T-helper 17 cell (primary cell): ENCODE measurements around the gene KLHL22. TPM values are rescaled to one million over a fixed set of nuclear protein-coding genes. Genes with fewer than 3 reads are reported as not detected.
A peak's percentile ranks its signal among the peaks of the same experiment; 100 is the strongest.

Experiments used
- ATAC-seq: fragments of 150-1000 bp; cut with Tn5 transposase; 2 replicates; pipeline ENCODE4 v1.10.0; 2021; ENCODE audit warnings: mild to moderate bottlenecking, moderate library complexity
- DNase-seq, 3 donors: peaks; one replicate each; pipeline versions ENCODE4 v3.0.0 to v3.0.0-alpha.2; 2020 to 2021
- H3K9me3 ChIP-seq: one replicate; pipeline ENCODE4 v1.7.0; 2013; ENCODE audit warnings: low read length, mild to moderate bottlenecking; ENCODE audit not compliant: control insufficient read depth, poor library complexity, severe bottlenecking
- H3K27ac Mint-ChIP-seq: one replicate; pipeline ENCODE4 v1.8.0; 2022; ENCODE audit warnings: mild to moderate bottlenecking, moderate library complexity, mixed read lengths
- H3K27me3 Mint-ChIP-seq: one replicate; pipeline ENCODE4 v1.8.0; 2022; ENCODE audit warnings: mixed read lengths
- H3K36me3 Mint-ChIP-seq: one replicate; pipeline ENCODE4 v1.8.0; 2022; ENCODE audit warnings: low read depth, mixed read lengths
- H3K4me1 Mint-ChIP-seq: one replicate; pipeline ENCODE4 v1.8.0; 2022; ENCODE audit warnings: mild to moderate bottlenecking, mixed read lengths
- H3K4me3 Mint-ChIP-seq: one replicate; pipeline ENCODE4 v1.8.0; 2022; ENCODE audit warnings: mild to moderate bottlenecking, moderate library complexity, mixed read lengths
- total RNA-seq, 4 donors: library from RNA in 2 of 4; stranded (reverse) in 2 of 4; gene quantifications; one replicate each; pipeline ENCODE4 v1.2.3 and lab custom pipeline; 2022 to 2026

The KLHL22 gene
- total RNA-seq, 2 donors from 2014 or later, result 28.1 to 33.1 TPM

DNA sequence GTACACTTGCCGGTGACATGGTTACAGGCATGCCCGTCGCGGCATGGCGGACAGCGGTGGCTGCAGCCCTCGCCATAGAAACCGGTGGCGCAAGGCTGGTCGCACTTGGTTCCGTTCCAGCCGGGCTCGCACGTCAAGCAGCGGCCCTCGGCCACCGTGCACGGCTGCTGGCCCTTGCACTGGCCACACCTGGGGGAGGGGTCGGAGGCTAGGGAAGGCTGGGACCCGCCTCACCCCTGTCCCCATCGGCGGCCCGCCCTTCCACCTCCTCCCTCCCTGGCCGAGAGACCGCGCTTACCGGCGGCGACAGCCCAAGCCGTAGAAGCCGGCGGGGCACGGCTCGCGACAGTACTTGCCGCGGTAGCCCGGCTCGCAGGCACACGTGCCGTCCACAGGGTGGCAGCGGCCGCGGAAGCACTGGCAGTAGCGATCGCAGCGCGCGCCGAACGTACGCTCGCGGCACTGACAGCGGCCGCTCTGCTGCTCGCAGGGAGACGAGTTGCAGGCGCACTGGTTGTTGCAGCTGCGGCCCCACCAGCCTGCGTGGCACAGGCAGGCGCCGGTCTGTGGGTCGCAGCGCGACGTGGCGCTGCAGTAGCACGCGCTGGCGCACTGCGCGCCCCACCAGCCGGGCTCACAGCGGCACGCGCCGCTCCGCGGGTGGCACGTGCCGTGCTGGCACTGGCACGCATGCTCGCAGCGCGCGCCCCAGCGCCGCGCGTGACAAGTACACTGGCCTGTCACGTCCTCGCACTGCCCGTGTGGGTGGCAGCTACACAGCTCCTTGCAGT, 64.7 kb downstream of the KLHL22 start:
- Mint-ChIP-seq H3K4me1 (peaks cover 22% of the 10 kb centered on the region), H3K36me3 (peaks cover 3% of the 10 kb centered on the region), H3K27ac (no peak overlapping the region), H3K27me3 (peaks cover 31% of the 10 kb centered on the region), H3K4me3 (peak overlapping the region; percentile 93)
- H3K9me3 ChIP-seq, result no peaks in the 10 kb centered on the region
- peak; percentile 70 for ATAC-seq
- peak; percentile 45 to 54 (median 53) for DNase-seq

DNA sequence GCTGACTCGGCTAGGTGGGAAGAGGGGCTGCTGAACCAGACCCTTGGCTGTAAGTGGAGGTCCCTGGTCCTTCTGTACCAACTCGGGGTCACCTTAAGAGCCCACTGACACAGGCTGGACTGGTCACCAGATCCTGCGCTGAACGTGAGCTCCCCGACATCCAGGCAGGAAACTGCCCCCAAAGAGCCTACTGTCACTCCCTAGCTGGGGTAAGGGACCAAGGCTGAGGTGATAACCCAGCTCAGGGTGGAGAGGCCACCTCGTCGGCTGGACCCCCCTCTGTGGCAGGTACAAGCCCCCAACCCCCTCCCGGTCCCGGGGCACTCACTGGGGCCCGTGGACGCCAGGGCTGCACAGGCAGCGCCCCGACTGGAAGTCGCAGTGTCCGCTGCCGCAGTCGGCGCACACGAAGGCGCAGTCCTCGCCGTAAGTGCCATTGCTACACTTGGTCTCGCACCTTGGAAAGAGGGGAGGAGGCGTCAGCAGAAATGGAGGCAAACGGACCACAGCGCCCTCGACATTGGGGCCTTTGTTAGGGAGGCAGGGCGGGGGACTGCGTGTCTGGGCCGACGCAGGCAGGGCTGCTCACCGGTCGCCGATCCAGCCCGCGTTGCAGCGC, 65.4 kb downstream of the KLHL22 start:
- DNase-seq, result no peak
- H3K4me3 Mint-ChIP-seq, result peak overlapping the region; percentile 93
- H3K27ac Mint-ChIP-seq, result no peak overlapping the region
- no peaks in the 10 kb centered on the region for H3K9me3 ChIP-seq
- peaks cover 15% of the 10 kb centered on the region for H3K4me1 Mint-ChIP-seq
- H3K36me3 Mint-ChIP-seq, result peaks cover 3% of the 10 kb centered on the region
- peak; percentile 18 for ATAC-seq
- H3K27me3 Mint-ChIP-seq, result peaks cover 24% of the 10 kb centered on the region

- ATAC-seq, result peak; percentile 79
- Mint-ChIP-seq H3K27ac (no peak overlapping the region), H3K27me3 (peaks cover 17% of the 10 kb centered on the region), H3K4me3 (peak overlapping the region; percentile 93), H3K36me3 (no peaks in the 10 kb centered on the region), H3K4me1 (peaks cover 10% of the 10 kb centered on the region)
- H3K9me3 ChIP-seq, result no peaks in the 10 kb centered on the region
- peak; percentile 72 to 84 (median 82) for DNase-seq
These were observed 66.1 kb downstream of the KLHL22 start for GRCh38 chr22:20429254-20430100.

GRCh38 chr22:20428496-20429253, 66.9 kb downstream of the KLHL22 start:
- Mint-ChIP-seq H3K27me3 (peaks cover 17% of the 10 kb centered on the region), H3K27ac (no peak overlapping the region), H3K4me1 (peaks cover 10% of the 10 kb centered on the region)

DNA sequence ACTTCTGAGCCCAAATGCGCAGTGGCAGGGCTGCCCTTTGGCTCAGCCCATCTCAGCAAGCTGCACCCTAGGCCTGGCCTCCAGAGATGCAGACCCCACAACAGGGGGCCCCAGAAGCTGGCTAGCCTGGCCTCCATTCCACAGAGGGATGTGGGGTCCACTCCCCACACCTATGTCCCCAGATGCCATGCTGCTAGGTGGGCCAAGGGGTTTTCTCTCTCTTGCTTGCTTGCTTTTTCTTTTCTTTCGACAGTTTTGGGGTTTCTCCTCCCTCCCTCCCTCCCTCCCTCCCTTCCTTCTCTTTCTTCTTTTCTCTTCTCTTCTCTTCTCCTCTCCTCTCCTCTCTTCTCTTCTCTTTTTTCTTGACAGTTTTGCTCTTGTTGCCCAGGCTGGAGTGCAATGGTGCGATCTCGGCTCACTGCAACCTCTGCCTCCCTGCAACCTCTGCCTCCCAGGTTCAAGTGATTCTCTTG, 67.6 kb downstream of the KLHL22 start:
- DNase-seq (no peak), ATAC-seq (no peak)
- Mint-ChIP-seq H3K4me3 (peak overlapping the region; percentile 93), H3K27me3 (peaks cover 15% of the 10 kb centered on the region), H3K4me1 (peaks cover 9% of the 10 kb centered on the region), H3K36me3 (no peaks in the 10 kb centered on the region), H3K27ac (no peak overlapping the region)
- H3K9me3 ChIP-seq, result no peaks in the 10 kb centered on the region

More at GRCh38 chr22:20428496-20429253, 66.9 kb downstream of the KLHL22 start:
- peak overlapping the region; percentile 93 for H3K4me3 Mint-ChIP-seq
- DNase-seq (no peak), ATAC-seq (no peak)
- no peaks in the 10 kb centered on the region for H3K36me3 Mint-ChIP-seq
- H3K9me3 ChIP-seq, result no peaks in the 10 kb centered on the region

DNA sequence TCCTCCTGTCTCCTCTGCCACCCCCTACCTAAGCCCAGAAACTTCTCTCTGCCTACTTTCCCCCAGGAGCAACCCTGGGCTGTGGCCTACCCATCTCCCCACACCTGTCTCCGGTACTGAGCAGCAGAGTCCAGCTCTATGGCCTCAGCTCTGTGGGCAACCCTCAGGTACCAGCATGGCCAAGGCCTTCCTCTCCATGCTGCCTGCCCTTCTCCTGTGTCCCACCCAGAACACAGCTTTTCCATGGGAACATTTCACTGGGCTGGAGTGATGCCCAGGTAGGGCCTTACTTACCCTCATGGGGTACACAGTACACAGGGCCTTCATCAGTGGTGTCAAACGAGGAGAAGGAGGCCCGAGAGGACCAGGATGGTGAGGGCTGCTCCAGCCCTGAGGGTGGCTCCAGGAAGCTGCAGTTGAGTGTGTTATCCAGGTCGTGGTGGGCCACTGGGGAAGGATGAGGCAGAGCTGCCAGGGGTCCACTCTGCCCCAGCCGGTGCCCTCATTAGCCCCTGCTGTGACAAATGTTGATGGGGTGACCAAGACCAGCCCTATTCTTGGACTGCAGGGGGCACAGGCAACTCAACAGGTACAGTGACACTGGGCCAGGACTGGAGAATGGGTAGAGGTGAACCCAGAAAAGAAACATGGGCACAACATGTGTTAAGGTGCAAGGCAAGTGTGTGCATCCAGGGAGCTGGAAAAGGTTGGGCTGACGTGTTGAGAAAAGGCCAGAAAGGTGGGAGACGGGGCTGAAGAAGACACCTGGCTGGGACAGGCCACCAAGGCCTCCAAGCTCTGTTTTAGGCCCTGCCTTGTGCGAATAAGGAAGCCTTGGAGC, 68.3 kb downstream of the KLHL22 start:
- Mint-ChIP-seq H3K27me3 (peaks cover 11% of the 10 kb centered on the region), H3K4me3 (peak overlapping the region; percentile 50), H3K4me1 (peaks cover 10% of the 10 kb centered on the region), H3K27ac (peak overlapping the region; percentile 54), H3K36me3 (no peaks in the 10 kb centered on the region)
- H3K9me3 ChIP-seq, result no peaks in the 10 kb centered on the region
- ATAC-seq (no peak), DNase-seq (no peak)

DNA sequence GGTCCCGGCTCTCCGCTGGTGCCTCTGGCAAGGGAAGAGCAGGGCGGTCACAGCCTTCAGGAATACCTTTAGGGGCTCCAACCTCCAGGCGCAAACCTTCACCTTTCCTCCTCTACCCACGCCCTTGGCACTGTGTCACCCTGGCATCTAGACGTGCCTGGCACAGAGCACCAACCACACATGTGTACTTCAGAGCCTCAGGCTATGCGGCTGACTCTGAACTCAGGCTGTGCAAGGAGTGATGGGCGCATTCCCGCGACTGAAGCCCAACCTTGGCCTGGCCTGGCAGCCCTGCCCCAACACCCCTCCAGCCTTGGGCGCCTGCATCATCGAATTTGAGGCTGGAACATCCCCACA, 69.4 kb downstream of the KLHL22 start:
- peaks cover 10% of the 10 kb centered on the region for H3K4me1 Mint-ChIP-seq
- H3K4me3 Mint-ChIP-seq, result peak overlapping the region; percentile 58
- H3K27me3 Mint-ChIP-seq, result peaks cover 11% of the 10 kb centered on the region
- H3K36me3 Mint-ChIP-seq, result no peaks in the 10 kb centered on the region
- DNase-seq (no peak), ATAC-seq (no peak)
- no peak overlapping the region for H3K27ac Mint-ChIP-seq
- H3K9me3 ChIP-seq, result no peaks in the 10 kb centered on the region

DNA sequence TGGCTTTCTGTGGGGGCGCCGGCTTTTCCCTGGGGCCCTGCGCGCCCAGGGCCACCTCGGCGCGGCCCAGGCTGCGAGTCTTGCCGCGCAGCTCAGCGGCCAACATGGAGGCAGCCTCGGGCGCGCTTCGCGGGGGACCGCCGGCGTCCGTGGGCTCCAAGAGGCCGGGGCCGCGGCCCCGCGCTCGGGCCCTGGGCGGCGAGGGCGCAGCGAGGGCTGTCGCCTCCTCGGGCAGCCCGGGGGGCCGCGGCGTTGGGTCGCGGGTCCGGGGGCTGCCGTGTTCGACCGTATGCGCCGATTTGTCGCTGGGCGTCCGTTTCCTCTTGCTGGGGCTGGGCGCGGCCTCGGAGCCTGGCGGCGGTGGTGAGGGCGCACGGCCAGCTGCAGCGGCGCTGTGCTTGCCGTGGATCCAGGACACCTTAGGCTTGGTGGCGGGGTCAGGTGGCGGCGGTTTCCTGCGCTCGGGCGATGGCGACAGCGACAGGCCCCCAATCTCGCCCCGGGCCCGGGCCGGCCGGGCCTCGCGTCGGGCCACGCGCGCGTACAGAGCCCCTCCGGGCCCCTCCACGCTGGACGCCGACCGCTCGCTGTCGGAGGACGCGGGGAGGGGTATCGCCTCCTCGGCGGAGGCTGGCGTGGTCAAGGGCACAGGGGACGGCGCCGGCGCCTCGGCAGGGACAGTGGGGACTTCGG, 69.9 kb downstream of the KLHL22 start:
- Mint-ChIP-seq H3K4me3 (peak overlapping the region; percentile 58), H3K27me3 (peaks cover 11% of the 10 kb centered on the region), H3K4me1 (peaks cover 10% of the 10 kb centered on the region), H3K36me3 (no peaks in the 10 kb centered on the region), H3K27ac (no peak overlapping the region)
- no peak for ATAC-seq
- no peak for DNase-seq
- H3K9me3 ChIP-seq, result no peaks in the 10 kb centered on the region

DNA sequence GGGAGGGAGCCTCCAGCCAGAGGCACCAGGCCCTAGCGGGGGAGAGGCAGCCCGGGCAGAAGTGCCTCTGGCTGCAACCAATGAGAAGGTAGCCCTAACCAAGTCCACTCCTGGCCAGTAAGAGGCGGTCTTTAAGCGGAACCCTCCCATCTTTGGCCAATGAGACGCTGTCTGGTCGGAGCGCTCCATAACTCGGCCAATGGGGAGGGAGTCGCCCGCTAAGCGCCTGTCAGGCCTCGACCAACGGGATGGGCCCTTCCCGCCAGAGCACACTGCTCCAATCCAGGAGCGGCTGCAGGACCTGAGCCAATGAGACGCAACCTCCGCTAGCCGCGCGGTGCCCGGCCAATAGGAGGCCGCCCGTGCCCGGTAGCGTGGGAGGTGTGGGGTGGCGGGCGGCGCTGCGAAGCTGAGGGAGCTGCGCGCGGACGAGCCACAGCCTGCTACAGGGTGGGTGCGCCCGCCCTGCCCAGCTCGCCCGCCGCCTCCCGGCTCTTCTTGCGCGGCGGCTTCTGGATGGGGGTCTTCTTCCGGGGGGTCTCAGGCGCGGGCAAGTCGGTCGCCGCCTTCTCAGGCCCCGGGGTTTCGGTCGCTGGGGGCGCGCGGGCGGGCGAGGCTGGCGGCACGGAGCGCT, 70.5 kb downstream of the KLHL22 start:
- H3K36me3 Mint-ChIP-seq, result no peaks in the 10 kb centered on the region
- no peak for DNase-seq

GRCh38 chr22:20424568-20424931, 71.0 kb downstream of the KLHL22 start:
- H3K4me3 Mint-ChIP-seq, result no peak overlapping the region
- H3K4me1 Mint-ChIP-seq, result peaks cover 10% of the 10 kb centered on the region
- no peaks in the 10 kb centered on the region for H3K36me3 Mint-ChIP-seq
- no peaks in the 10 kb centered on the region for H3K9me3 ChIP-seq
- DNase-seq (no peak), ATAC-seq (no peak)
- H3K27me3 Mint-ChIP-seq, result peaks cover 11% of the 10 kb centered on the region
- no peak overlapping the region for H3K27ac Mint-ChIP-seq

More for the DNA sequence above, 70.5 kb downstream of the KLHL22 start:
- no peaks in the 10 kb centered on the region for H3K9me3 ChIP-seq
- Mint-ChIP-seq H3K27me3 (peaks cover 11% of the 10 kb centered on the region), H3K27ac (no peak overlapping the region), H3K4me1 (peaks cover 10% of the 10 kb centered on the region), H3K4me3 (peak overlapping the region; percentile 72)
- peak; percentile 19 for ATAC-seq

DNA sequence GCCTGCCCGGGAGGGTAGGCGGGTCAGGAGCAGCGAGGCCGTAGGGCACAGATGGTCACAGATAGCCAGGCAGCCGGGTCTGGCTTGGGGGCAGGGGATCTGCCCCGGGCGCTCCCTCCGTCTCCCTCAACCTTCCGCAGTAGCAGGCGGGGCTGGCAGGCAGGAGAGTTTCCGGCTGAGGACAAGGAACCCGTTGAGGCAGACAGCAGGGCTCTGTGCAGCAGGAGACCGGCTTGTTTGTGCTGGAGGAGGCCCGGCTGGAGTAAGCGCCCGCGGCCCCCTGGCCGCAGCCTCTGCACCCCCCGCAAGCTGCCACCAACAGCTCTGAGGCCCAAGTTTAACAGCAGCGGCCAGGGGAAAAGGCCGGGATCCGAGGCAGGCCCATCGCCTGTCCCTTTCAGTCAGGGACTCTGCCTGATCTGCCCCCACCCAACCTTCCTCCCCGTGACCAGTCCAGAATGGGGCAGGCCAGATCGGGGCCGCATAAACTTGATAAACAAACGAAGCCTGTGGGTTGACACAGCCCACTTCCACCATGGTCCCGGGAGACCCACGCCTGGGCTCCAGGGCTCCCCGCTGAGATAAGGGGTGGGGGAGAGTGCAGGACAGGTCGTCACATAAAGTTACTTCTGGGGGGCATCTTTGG, 71.6 kb downstream of the KLHL22 start:
- ATAC-seq, result no peak
- H3K27me3 Mint-ChIP-seq, result peaks cover 9% of the 10 kb centered on the region
- no peaks in the 10 kb centered on the region for H3K9me3 ChIP-seq
- peaks cover 9% of the 10 kb centered on the region for H3K4me1 Mint-ChIP-seq
- no peak overlapping the region for H3K4me3 Mint-ChIP-seq
- no peaks in the 10 kb centered on the region for H3K36me3 Mint-ChIP-seq
- no peak for DNase-seq
- H3K27ac Mint-ChIP-seq, result no peak overlapping the region
